ENCODE measurements around the gene GGA1.

The GGA1 gene

GRCh38 chr22:37568012-37568411, 40.6 kb upstream of the GGA1 start:
- H3K9ac ChIP-seq (ENCODE audit: low read depth, low read length) = no peak overlapping the region
- no peaks in the 10 kb centered on the region; the same call in 1 of the 2 replicates for H3K36me3 ChIP-seq (ENCODE audit: insufficient read depth, low read length)
- peaks cover 32% of the 10 kb centered on the region for H3K4me1 ChIP-seq (ENCODE audit: insufficient read depth, low read length)
- no peaks in the 10 kb centered on the region for H3K9me3 ChIP-seq (ENCODE audit: control insufficient read depth, insufficient read depth, low read length)

DNA sequence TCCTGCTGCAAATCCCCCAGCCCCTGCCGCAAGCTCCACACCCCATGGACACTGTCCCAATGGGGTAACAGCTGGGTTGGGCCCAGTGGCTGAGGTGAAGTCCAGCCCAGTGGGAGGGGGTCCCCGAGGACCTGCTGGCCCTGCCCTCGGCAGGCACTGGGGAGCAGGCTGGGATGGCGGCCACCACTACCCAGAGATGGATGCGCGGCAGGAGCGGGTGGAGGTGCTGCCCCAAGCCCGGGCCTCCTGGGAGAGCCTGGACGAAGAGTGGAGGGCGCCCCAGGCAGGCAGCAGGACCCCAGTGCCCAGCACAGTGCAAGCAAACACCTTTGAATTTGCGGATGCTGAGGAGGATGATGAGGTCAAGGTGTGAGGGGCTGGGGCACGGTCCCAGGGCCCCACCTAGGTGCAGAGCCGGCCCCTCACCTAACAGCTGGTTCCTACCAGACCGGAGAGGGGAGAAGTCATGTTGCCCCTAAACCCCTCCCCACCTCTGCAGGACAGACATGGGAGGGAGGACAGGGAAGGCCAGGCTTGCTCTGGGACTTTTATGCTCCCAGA, 40.1 kb upstream of the GGA1 start:
- no peaks in the 10 kb centered on the region; the same call in 1 of the 2 replicates for H3K36me3 ChIP-seq (ENCODE audit: insufficient read depth, low read length)
- H3K9me3 ChIP-seq (ENCODE audit: control insufficient read depth, insufficient read depth, low read length) = no peaks in the 10 kb centered on the region
- H3K4me1 ChIP-seq (ENCODE audit: insufficient read depth, low read length) = peaks cover 27% of the 10 kb centered on the region
- H3K9ac ChIP-seq (ENCODE audit: low read depth, low read length) = no peak overlapping the region

- H3K36me3 ChIP-seq (ENCODE audit: insufficient read depth, low read length) = no peaks in the 10 kb centered on the region; the same call in 1 of the 2 replicates
- peaks cover 19% of the 10 kb centered on the region for H3K4me1 ChIP-seq (ENCODE audit: insufficient read depth, low read length)
- H3K9ac ChIP-seq (ENCODE audit: low read depth, low read length) = no peak overlapping the region
- H3K9me3 ChIP-seq (ENCODE audit: control insufficient read depth, insufficient read depth, low read length) = no peaks in the 10 kb centered on the region
Observed at GRCh38 chr22:37569009-37569920, 39.4 kb upstream of the GGA1 start.

DNA sequence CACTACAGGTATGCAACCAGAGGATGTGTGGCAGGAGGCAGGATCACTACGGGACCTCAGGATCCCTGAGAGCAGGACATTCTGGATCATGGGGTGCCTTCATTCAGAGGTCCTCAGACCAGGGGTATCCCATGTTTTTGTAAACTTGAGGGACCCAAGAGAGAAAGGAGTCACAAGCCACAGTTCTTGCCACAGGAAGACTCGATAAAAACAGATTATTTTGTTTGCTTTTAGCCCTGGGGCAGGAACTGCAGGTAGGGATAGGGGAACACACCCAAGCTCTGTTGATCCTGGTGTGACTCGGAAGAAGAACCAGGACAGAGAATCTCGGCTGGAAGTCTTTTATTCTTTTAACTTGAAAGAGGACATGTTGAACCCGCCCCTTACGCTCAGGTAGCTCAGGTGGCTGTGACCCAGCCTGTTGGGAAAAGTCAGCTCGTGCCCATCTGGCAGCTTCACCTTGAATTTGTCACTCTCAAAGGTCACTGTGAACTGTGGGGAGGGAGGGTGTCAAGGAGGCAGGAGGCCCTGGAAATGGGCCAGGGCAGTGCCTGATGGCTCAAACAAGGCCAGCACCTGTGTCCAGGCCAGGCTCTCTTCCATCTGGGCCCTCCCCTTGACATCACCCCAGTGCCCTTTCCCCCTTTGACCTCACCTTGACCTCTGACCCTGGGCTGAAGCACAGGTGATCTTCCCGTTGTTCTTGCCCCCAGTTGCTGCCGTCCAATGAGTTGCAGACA, 38.5 kb upstream of the GGA1 start:
- Histone ChIP-seq H3K4me1 (ENCODE audit: insufficient read depth, low read length) (peaks cover 15% of the 10 kb centered on the region), H3K36me3 (ENCODE audit: insufficient read depth, low read length) (no peaks in the 10 kb centered on the region; the same call in 1 of the 2 replicates), H3K9me3 (ENCODE audit: control insufficient read depth, insufficient read depth, low read length) (no peaks in the 10 kb centered on the region), H3K9ac (ENCODE audit: low read depth, low read length) (no peak overlapping the region)

DNA sequence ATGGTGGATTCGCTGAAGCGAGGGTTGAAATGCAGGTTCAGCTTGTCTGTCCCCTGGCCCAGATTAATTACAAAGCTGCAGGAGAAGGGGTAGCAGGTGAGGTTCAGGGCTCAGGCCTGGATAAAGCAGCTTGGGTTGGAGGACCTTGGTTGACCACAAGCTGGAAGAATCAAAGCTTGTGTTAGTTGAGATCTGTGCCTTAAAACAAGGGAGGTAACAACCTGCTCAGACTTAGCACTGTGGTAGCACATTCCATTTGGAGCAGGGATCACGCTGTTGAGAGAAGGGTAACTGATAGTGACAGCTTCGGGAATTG, 38.0 kb upstream of the GGA1 start:
- no peaks in the 10 kb centered on the region; the same call in 1 of the 2 replicates for H3K36me3 ChIP-seq (ENCODE audit: insufficient read depth, low read length)
- H3K9ac ChIP-seq (ENCODE audit: low read depth, low read length) = no peak overlapping the region
- H3K9me3 ChIP-seq (ENCODE audit: control insufficient read depth, insufficient read depth, low read length) = no peaks in the 10 kb centered on the region
- peaks cover 15% of the 10 kb centered on the region for H3K4me1 ChIP-seq (ENCODE audit: insufficient read depth, low read length)

DNA sequence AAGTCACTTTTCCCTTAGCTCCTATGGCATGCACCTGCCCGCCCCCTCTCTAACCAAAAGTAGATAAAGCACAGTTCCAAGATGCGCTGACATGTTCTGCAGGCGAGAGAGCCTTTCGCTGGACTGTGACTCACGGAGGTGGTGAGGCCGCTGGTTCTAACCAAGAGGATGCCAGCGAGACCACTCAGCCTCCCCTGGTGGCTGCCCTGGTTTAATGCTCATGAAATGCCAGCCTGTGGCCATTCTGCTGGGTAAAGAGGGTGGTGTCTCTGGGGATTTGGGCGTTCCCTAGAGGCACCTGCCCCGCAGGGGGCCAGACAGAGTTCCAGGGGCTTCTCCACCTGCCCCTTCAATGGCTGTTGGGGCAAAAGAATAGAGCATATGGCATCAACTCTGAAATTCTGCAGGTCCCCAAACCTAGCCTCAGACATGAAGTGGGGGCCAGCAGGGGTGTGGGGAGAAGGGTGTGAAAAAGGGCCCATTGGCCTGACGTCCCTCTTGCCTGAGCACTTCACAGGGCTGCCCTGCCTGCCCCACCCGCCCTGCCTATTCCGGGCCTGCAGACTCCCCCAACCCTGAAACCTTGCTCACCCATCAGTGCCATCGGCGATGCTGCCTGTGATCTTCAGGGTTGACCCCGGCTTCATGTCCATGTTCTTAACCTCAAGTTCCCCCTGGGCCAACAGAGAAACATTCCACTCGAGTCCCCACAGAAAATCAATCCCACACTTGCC, 37.2 kb upstream of the GGA1 start:
- Histone ChIP-seq H3K9me3 (ENCODE audit: control insufficient read depth, insufficient read depth, low read length) (no peaks in the 10 kb centered on the region), H3K9ac (ENCODE audit: low read depth, low read length) (no peak overlapping the region), H3K4me1 (ENCODE audit: insufficient read depth, low read length) (peaks cover 15% of the 10 kb centered on the region), H3K36me3 (ENCODE audit: insufficient read depth, low read length) (no peaks in the 10 kb centered on the region; the same call in 1 of the 2 replicates)

GRCh38 chr22:37571992-37572373, 36.7 kb upstream of the GGA1 start:
- Histone ChIP-seq H3K4me1 (ENCODE audit: insufficient read depth, low read length) (peaks cover 15% of the 10 kb centered on the region), H3K9ac (ENCODE audit: low read depth, low read length) (no peak overlapping the region), H3K36me3 (ENCODE audit: insufficient read depth, low read length) (no peaks in the 10 kb centered on the region), H3K9me3 (ENCODE audit: control insufficient read depth, insufficient read depth, low read length) (no peaks in the 10 kb centered on the region)

DNA sequence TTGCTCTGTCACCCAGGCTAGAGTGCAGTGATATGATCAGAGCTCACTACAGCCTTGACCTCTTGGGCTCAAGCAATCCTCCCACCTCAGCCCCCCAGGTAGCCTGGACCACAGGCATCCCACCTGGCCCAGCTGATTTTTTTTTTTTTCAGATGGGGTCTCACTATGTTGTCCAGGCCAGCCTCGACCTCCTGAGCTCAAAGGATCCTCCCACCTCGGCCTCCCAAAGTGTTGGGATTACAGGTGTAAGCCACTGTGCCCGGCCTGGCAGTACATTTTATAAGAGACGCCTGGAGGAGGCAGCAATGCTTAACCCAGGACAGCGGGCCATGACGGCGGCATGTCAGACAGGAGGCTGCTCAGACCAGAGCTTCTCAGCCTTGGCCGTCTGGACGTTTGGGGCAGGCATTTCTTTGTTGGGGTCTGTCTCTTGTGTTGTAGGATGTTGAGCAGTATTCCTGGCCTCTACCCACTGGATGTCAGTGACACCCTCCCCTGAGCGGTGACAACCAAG, 33.1 kb upstream of the GGA1 start:
- Histone ChIP-seq H3K4me1 (ENCODE audit: insufficient read depth, low read length) (0 out of 2 replicates have a peak, but pooled peaks cover under 1% of the 10 kb centered on the region), H3K36me3 (ENCODE audit: insufficient read depth, low read length) (no peaks in the 10 kb centered on the region), H3K9ac (ENCODE audit: low read depth, low read length) (no peak overlapping the region), H3K9me3 (ENCODE audit: control insufficient read depth, insufficient read depth, low read length) (no peaks in the 10 kb centered on the region)

DNA sequence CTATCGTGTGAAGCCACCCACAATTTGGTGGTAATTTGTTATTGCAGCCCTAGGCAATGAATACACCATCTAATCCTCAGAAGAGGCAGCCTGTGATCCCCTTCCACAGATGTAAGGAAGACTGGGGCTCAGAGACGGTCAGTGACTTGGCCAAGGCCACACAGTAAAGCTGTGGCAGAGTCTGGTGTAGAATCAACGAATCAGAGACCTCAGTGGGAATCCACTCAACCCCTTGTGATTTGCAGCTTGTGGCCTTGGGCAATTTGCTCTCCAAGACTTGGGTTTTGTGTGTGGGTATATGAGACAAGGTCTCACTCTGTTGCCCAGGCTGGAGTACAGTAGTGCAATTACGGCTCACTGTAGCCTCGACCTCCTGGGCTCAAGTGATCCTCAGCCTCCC, 30.6 kb upstream of the GGA1 start:
- Histone ChIP-seq H3K9ac (ENCODE audit: low read depth, low read length) (no peak overlapping the region), H3K9me3 (ENCODE audit: control insufficient read depth, insufficient read depth, low read length) (no peaks in the 10 kb centered on the region), H3K4me1 (ENCODE audit: insufficient read depth, low read length) (no peaks in the 10 kb centered on the region), H3K36me3 (ENCODE audit: insufficient read depth, low read length) (no peaks in the 10 kb centered on the region)

- H3K36me3 ChIP-seq (ENCODE audit: insufficient read depth, low read length) = no peaks in the 10 kb centered on the region
- no peaks in the 10 kb centered on the region for H3K9me3 ChIP-seq (ENCODE audit: control insufficient read depth, insufficient read depth, low read length)
- no peak overlapping the region for H3K9ac ChIP-seq (ENCODE audit: low read depth, low read length)
- H3K4me1 ChIP-seq (ENCODE audit: insufficient read depth, low read length) = peaks cover 4% of the 10 kb centered on the region; the same call in 1 of the 2 replicates
Observed at GRCh38 chr22:37581504-37581903, 27.1 kb upstream of the GGA1 start.

DNA sequence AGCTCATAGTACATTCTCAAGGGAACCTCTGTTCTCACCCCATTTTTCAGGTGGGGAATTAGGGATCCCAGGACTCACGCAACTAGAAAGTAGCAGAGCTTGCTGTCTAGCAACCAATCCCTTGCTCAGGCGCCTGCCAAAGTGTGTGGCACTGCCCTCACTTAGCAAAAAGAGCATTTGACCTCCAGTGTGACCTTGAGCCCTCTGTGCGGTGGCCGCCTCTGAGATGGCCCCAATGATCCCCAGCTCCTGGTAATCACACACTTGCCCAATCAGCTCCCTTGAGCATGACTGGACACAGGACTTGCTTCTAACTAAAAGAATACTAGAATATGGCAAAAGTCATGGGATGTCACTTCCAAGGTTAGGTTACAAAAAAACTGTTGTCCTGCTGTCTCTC, 26.1 kb upstream of the GGA1 start:
- Histone ChIP-seq H3K9me3 (ENCODE audit: control insufficient read depth, insufficient read depth, low read length) (no peaks in the 10 kb centered on the region), H3K9ac (ENCODE audit: low read depth, low read length) (no peak overlapping the region), H3K4me1 (ENCODE audit: insufficient read depth, low read length) (peaks cover 4% of the 10 kb centered on the region; the same call in 1 of the 2 replicates), H3K36me3 (ENCODE audit: insufficient read depth, low read length) (no peaks in the 10 kb centered on the region)

DNA sequence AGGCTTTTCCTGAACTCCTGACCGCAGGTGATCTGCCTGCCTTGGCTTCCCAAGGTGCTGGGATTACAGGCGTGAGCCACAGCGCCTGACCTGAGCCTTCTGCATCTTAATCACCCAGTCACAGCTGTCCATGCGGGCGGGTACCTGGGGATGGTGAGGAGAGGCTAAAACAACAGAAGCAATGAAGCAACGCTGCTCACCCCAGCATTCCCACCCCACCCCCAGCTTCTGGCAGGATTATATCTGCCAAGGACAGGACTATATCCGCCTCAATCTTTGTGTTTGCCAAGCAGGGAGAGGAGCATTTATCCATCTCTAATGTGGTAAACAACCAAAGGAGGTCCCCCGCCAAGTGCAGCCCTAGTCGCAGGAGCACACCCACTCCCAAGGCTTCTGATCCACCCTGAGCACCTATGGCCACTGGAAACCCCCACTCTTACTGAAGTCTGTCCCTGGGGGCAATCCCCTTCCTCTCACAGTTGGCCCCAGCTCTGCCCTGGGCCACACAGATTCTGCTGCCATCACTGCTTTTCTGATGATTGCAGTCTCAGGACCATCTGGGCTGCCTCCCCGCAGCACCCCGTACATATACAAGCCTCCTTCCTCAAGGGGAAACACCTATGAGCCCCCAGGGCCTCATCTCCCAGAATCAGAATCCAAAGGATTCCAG, 20.0 kb upstream of the GGA1 start:
- Histone ChIP-seq H3K4me1 (ENCODE audit: insufficient read depth, low read length) (peaks cover 4% of the 10 kb centered on the region; the same call in 1 of the 2 replicates), H3K9me3 (ENCODE audit: control insufficient read depth, insufficient read depth, low read length) (no peaks in the 10 kb centered on the region), H3K9ac (ENCODE audit: low read depth, low read length) (no peak overlapping the region), H3K36me3 (ENCODE audit: insufficient read depth, low read length) (no peaks in the 10 kb centered on the region)

DNA sequence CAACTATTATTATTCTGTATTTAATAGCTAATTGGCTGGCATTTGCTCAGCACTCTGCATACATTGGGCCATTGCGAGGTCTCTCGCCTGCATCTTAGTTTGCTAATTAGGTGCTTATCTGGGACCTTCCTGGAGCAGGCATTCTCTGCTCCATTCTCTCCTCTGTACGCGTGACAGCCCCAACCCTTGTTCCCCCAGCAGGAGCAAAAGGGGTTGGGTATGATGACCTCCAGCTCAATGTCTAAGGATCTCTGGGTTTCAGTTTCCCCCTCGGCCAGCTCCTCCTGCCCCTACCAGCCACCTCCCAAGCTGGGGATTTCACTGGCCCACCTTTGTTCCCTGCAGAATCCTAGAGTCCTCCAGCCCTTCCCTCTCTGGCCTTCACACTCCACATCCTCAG, 19.0 kb upstream of the GGA1 start:
- H3K36me3 ChIP-seq (ENCODE audit: insufficient read depth, low read length) = no peaks in the 10 kb centered on the region
- H3K9me3 ChIP-seq (ENCODE audit: control insufficient read depth, insufficient read depth, low read length) = no peaks in the 10 kb centered on the region
- no peak overlapping the region for H3K9ac ChIP-seq (ENCODE audit: low read depth, low read length)
- H3K4me1 ChIP-seq (ENCODE audit: insufficient read depth, low read length) = peaks cover 4% of the 10 kb centered on the region; the same call in 1 of the 2 replicates
